GM19397 (cell line): ENCODE results near the gene FKBP1A.

Experiments used
- ATAC-seq: cut with Tn5 transposase; IDR thresholded peaks from one replicate; pipeline ENCODE4 v1.9.1; 2021; ENCODE audit warnings: mild to moderate bottlenecking, moderate library complexity; ENCODE audit not compliant: unreplicated experiment

FKBP1A gene

DNA sequence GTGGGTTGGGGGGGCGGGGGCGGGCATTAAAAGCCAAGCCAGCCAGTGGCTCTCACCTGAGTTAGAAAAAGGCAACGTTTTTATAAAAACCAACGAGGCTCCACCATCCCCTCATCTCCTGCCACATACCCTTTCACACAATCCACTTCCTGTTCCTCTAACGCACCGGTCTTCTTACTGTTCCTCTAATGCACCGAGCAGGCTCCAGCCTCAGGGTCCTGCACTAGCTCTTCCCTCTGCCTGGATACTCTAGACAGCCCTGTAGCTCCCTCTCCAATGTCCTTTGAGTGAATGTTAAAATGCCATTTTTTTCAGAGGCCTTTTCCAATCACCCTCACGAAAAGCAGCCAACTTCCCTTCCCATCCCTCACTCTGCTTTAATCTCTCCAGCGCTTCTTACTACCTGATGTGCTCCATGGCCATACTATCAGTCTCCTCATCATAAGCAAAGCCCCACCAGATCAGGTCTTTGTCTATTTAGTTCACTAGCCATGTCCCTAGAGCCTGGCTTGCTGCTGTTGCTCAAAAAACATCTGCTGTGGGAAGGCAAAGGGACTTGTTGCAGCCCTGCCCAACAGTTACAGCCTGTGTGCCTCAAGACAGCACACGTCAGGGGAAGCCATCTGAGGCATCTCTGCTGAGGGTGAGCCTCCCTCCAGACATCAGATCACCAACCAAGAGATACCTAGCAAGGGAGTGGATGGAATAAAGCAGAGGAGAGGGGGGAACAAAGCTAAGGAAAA lies 3.9 kb downstream of the FKBP1A start:
- no peak for ATAC-seq

GRCh38 chr20:1388253-1388652 lies 4.6 kb downstream of the FKBP1A start:
- ATAC-seq, result no peak

GRCh38 chr20:1386323-1386722 lies 6.5 kb downstream of the FKBP1A start:
- ATAC-seq, result no peak

DNA sequence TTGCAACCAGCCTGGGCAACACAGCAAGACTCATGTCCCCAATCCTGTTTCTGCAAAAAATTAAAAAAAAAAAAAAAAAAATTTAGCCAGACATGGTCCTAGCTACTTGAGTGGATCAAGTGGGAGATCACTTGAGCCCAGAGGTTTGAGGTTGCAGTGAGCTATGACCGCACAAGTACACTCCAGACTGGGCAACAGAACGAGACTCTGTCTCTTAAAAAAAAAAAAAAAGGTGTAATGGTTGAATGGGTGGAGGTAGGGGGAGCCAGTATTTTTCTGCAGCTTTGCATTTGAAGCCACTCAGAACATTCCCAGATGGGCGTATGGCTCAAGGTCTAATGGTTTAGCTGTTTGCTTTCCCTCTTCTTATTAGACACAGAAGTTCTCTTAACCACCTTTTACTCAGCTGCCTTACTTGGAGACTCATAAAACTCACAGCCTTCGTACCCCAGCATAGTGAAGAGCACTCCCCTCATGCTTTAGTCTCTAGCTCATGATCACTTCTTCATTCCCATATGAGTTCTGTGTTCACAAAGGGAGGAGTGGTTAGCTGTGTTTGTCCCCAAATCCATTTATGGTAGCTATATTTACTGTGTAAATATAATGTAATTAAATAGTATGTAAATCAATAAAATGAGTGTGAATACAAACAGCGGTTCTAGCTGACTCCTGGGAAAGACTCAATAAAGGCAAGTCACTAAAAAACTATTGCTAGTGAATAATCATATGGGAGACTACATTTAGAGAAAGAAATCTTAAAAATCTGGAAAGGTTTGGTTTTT lies 9.0 kb downstream of the FKBP1A start:
- no peak for ATAC-seq

GRCh38 chr20:1382670-1383069 lies 10.2 kb downstream of the FKBP1A start:
- ATAC-seq, result no peak

GRCh38 chr20:1381753-1382591 lies 10.9 kb downstream of the FKBP1A start:
- ATAC-seq, result no peak

- ATAC-seq, result no peak
Measured at GRCh38 chr20:1378735-1379125, 14.1 kb downstream of the FKBP1A start.

GRCh38 chr20:1377984-1378734 lies 14.7 kb downstream of the FKBP1A start:
- ATAC-seq, result no peak

DNA sequence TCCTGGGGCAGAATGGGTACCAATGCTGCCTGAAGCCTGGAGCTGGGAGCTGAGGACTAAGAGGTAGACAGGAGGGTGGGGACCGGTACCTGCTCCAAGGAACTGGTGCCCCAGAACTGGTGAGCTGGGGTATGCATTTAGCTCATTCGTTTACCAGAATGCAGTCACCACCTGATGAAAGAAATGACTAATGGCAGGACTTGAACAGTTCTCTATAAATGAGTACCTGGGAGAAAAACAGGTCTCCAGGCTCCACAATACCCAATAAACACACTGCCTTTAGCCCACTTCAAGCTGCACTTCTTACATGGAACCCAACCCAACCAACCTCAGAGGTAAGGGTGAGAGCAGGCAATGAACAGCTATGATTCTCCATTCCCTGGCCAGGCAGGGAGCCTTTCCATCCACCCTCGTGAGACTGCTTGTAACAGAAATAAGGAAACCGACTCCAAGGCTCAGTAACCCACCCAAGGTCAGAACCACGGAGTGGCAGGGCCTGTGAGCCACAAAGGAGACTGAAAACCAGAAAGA lies 15.4 kb downstream of the FKBP1A start:
- ATAC-seq, result no peak

- ATAC-seq, result no peak
Measured at GRCh38 chr20:1376408-1377270, 16.2 kb downstream of the FKBP1A start.

- no peak for ATAC-seq
Measured at GRCh38 chr20:1376007-1376406, 16.8 kb downstream of the FKBP1A start.

DNA sequence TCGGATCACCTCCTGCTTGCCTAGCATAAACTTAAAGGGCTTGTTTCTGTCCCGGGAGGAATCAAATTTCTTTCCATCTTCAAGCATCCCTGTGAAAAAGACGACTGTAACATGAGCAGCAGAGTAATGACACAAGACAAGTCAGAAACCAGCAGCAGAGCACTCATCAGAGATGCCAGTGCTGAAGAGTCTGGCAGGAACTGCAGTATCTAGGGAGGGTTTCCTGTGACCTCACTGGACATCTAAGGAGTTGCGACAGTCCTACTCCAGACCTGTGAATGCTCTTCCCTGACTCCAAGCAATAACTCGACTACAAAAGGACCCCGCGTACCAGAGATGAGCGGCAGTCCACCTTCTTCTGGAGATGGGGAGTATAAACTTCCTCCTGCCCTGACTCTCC lies 17.3 kb downstream of the FKBP1A start:
- no peak for ATAC-seq

DNA sequence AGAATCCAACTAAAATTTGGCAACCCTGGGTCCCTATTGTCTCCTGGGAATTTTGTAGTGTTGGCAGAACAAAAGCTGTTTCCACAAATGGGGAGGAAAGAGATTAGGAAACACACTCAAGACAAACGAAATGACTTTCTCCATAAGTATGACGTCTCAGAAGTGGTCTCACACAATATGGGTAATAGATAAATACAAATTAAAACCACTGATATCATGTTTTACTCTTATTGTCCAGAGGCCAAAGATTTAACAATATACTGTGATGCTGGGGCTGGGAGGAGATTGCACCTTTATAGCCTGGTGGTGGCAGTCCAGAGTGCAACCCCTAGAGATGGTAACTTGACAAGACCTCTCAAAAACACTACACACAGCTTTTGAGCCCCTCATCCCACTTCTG lies 18.6 kb downstream of the FKBP1A start:
- no peak for ATAC-seq

GRCh38 chr20:1373614-1374013 lies 19.2 kb downstream of the FKBP1A start:
- ATAC-seq, result no peak

DNA sequence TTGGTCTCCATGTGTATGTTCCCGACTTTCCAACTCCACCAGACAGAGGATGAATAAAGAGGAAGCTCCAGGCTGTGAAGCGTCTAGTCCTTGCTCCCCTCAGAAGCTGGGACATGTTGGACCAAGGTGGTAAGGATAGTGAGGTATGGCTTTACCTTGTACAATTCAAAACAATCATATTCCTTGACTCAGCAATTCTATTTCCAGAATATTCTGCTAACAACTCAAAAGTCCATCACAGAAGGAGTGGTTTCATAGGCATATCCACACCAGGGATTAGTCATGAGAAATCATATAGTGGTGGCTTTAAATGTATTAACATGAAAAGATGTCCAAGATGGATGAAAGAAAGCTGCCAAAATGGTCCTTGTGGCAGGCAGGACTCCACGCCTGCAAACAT lies 19.8 kb downstream of the FKBP1A start:
- no peak for ATAC-seq

GRCh38 chr20:1371830-1372539 lies 20.9 kb downstream of the FKBP1A start:
- ATAC-seq, result no peak

DNA sequence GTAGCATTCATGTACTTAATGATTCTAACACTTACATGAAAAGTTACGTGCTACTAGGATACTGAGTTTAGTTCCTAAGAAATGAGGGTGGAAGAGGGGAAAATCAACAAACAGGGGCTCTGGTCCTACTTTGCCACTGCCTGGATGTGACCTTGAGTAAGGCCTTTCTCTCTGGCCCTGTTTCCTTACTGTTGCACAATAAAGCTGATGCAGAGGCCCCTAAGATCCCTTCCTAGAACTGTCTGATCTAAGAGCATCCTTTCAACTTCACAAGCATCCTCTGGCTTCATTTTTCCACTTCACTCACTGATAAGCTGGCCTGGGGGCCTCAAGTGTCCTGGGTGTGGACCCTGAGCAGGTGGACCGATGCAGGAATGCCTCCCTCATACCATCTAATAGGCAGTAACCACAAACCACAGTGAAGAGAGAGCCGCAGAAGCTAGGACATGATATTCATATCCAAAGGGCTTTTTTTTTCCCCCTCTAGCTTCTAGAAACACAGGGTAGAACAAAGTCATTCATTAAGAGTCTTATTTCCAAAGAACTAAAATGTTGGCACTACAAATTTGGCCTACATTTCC lies 21.6 kb downstream of the FKBP1A start:
- no peak for ATAC-seq

DNA sequence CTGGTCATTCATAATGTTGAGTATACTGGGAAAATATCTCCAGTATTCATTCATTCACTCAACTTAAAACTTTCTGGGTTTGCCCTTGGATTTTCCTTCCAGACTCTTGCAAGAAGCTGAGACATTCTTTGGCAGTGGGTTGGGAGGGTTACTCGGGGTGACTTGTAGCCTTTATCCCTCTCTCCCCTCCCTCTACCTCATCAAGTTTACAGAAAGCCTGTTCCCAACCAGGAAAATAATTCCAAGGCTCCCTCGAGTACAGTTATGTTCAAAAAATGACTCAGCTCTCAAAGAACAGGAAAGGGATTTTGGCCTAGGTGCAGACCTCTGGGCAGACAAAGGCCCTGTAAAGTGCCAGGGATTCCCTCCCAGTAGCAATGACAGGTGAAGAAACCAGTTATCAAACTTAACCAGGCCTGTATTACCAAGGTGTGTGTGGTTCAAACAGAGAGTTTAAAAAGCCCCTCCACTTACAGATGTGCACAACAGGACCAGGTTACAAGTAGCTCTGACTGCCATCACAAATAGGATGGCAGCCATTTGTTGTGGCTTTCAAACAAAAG lies 22.2 kb downstream of the FKBP1A start:
- ATAC-seq, result no peak
